ENCODE measurements around the gene ADCY6.

The ADCY6 gene

DNA sequence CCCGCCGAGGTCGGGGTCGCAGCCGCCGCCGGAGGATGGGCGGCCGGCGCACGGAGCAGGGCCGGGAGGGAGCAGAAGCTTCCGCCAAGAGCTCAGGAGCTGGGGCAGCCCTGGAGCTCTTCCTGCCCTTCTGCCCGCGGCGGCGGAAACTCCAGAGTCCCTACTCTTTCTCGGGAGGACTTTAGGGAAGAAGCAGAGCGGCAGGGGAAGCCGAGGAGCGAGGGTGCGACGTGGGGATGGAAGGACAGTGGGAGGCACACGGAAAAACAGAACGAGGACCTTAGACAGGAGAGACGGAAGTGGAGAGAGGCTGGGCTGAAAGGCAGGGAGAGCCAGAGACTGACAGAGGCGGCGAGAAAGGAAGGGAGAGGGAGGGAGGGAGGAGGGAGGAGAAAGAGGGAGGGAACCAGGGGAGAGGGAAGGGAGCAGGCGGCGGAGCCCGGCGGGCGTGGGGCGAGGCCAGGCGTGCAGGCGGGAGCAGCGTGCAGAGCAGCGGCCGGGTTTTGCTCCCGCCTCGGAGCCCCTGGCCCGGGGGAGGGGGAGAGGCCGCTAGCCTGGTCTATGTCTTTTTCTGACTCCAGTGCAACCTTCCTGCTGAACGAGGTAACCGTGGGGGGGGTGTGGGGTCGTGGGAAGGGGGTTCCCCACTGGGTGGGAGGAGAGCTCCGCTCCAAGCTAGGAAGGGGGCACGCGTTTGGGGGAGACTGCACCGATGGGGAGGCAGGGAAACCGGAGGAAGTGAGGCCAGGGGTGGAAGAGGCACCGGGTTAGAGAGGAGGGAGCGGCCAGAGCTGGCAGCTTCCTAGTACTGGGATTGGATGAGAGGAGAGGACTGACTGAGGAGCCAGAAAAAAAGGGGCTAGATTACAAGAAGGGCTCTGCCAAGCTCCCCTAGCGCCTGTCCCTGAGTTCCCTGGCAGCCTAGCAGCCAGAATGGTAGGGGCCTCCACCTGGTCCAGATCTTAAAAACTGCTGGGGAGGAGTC, 26.5 kb upstream of the ADCY6 start:
- no peak for DNase-seq (ENCODE audit: low read depth)

DNA sequence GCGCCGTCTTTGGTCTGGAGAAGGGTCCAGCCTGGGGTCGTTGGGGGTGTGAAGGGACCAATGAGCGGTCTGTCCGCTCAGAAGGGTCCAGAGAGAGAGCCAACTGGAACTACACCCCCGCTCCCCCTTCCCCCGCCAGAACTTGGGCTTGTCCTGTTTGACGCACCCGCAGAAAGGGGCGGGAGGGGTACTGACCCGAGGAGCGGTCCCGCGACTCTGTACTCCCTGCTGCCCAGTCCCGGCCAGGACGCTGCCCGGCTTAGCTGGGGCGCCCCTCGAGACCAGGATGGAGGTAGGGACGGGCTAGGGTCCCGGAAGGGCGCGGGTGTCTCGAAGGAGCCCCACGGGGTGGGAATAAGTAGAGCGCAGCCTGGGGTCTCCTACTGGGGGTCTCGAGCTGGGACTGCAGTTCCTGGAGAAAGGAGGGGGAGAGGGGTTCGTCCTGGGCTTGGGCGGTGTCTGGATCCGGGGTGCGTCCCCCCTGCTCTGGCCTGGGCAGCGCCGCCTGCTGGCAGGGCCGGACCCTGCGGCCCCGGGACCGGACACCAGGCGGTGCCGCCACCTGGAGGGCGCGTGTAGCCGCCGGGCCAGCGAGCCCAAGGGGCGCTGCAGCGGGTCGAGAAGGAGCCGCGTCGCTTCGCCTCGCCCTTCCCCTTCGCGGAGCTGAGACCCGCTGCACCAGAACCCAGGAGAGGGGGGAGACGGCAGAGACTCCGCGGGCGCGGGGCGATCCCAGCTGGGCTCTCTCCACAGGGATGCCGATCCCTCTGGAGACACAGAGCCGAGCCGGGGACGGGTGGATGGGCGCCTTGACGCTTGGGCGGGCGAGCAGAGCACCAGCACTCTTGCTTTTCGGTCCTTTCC, 25.6 kb upstream of the ADCY6 start:
- peak; percentile 44 for DNase-seq (ENCODE audit: low read depth)

DNA sequence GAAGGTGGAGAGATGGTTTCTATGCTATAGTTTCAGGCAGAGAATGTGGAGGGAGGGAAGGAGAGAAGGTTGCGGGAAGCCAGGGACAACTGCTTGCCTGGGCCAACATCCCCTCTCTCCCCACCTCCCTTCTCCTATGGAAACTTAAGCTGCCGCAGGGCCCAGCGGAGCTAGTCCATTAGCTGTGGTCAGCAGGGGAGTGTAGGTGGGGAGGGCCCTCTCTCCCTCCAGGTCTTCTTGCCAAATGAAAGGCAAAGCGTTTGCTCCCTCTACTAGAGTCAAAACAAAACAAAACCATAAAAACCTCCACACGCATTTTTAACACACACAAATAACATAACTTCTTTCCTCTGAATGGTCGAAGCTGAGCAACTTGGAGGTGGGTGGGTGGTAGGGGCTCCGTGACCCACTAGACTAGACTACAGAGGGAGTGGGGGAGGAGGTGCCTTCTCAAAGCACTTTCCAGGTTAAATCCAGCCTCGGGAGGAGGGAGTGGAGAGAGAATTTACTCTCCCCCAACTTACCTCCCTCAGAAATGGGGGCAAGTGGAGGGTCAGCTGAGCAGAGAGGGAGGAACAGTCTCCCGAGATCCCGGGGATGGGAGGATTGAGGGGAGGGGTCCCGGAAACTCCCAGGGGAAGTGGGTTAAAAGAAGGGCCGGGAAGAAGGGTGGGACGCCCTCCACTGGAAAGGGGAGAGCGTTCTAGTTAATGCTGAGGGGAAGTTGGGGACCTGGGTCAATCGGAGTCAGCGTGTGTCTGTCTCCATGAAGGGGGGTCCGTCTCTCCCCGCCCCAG, 24.8 kb upstream of the ADCY6 start:
- no peak for DNase-seq (ENCODE audit: low read depth)

DNA sequence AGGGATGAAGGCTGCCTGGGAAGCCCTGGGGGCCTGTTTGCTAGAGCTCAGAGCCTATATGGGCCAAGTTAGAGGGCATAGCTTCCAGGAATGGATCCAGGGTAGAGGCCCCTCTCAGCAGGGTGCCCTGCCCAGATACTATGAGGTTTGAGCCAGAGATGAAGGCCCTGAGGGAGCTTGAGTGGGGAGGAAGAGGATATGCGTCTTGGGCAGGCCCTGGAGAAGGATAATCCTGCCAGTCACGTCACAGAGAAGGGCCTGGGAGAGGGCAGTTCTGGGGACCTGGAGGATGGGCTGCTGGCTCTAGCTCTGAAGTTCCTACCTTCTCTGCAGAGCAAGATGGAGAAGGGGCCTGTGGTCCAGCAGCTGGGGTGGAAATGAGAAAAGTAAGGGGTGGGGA, 23.5 kb upstream of the ADCY6 start:
- no peak for DNase-seq (ENCODE audit: low read depth)

DNA sequence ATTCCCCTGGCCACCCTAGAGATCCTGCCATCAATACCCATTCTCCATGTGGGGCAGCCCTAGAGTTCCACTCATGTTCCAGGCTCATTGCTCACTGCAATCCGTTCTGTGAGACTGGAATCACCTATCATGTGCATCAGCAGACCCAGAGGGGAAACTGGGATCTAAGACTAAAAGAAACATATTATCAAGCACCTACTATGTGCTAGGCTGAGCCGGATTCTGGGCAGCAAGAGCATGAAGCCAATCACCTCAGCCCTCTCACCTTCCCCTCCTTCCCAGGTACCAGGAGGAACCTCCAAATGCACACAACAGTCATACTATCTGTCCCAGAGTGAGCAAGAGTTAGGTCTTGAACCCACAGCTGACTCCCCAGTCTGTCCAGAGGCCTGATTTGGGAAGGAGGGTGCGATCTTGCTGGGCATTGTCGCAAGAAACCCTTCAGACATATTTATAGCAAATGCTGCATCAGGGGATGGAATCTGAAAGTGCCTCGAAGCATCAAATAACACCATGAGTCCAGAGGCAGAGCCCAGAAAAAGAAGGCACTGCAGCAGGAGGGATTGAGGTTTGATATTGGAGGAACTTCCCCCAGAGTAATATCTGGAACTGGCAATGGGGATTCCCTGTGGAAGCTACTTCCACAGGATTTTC, 22.7 kb upstream of the ADCY6 start:
- no peak for DNase-seq (ENCODE audit: low read depth)

DNA sequence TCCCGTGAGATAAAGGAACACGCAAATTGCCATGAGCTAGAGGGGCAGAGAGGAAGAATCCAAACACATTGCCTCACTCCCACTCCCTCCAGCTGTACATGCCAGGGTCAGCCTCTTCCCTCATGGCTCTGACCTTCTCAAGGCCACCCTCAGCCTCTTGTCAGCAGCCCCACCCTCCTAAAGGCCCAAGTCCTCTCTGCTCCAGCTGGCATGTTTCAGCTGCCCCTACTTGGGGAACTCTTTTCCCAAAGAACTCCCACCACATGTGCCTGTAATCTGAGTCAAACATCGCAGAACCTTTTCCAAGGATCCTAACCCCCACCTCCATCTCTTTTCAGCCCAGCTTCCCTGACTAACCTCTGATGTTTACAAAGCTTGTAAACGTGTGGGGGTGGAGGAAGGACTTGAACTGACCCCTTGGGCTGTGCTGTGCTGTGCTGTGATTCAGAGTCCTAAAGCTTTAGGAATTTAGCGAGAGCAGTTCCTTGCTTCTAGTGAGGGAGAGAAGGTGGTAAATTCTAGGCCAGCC, 22.1 kb upstream of the ADCY6 start:
- DNase-seq (ENCODE audit: low read depth) = no peak

DNA sequence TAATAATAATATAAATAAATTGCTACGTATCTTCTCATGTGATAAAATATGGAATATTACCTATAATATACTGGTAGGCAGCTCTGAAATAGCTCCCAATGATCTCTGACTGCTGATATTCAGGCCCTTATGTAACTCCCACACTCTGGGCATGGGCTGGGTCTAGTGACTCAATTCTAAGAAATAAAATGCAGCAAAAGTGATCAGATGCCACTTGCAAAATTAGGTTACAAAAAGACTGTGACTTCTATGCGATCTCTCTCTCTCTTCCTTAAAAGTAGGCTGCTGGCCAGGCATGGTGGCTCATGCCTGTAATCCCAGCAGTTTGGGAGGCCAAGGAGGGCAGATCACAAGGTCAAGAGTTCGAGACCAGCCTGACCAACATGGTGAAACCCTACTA, 19.1 kb upstream of the ADCY6 start:
- DNase-seq (ENCODE audit: low read depth) = no peak

DNA sequence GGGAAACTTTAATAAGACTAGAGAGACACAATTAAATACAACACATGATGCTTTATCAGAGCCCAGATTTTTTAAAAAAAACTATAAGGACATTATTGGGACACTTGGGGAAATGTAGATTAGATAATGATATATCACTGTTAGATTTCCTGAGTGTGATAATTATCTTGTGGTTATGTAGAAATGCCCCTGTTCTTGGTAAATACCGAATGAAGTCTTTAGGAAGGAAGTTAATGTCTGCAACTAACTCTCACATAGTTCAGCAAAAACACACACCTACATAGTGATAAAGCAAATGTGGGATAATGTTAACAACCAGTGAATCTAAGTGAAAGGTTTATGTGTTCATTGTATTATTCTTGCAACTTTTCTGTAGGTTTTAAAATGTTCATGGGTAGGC, 14.8 kb upstream of the ADCY6 start:
- DNase-seq (ENCODE audit: low read depth) = no peak

DNA sequence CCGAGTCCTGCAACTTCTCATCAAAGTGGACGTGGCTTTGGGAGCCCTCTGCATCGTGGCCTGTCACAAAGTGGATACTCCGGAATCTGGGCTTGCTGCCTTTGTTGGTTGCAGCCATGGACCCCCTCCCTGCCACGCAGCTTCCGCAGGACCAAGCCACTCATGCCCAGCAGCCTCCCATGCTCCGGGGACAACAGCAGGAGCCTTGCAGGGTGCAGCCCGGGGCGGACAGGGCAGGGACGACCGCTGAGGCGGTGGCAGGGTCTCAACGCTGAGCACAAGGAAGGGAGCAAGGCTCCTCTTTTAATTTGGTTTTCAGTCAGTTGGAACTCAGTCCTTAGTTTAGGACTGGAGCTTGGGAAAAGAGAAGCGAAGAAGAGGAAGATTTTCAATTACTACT, 12.1 kb upstream of the ADCY6 start:
- no peak for DNase-seq (ENCODE audit: low read depth)

DNA sequence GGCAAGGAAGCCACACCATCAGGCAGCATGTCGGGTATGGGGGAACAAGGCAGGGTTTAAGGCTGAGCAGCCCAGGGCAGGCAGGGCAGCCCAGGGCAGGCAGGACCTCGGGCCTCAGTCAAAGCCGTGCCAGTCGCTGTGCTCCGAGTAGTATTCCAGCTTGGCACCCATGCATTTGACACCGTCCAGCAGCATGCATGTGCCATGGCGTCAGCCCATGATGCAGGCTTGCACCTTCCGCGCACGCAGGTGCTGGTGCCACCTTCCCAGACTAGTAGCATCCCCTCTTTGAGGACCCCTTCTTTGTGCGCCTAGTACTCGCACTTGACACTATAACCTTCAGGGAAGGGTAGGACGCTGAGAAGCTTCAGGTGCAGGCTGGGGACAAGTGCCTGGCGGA, 11.6 kb upstream of the ADCY6 start:
- no peak for DNase-seq (ENCODE audit: low read depth)

DNA sequence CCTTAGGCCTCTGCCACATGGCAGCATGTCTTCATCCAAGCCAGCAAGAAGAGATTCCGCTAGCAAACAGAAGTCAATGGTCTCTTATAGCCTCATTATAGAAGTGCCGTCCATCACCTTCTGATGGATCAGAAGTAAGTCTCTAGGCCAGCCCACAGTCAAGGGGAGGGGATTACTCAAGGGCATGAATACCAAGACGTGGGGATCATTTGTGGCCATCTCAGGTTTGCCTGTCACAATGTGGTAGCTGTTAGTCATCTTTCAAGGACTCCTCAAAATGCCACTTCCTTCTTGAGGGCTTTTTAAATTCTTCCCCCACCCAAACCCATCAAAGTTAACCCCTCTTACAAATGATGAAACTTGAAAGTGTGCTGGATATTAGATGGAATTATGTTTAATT, 8.1 kb upstream of the ADCY6 start:
- DNase-seq (ENCODE audit: low read depth) = no peak

DNA sequence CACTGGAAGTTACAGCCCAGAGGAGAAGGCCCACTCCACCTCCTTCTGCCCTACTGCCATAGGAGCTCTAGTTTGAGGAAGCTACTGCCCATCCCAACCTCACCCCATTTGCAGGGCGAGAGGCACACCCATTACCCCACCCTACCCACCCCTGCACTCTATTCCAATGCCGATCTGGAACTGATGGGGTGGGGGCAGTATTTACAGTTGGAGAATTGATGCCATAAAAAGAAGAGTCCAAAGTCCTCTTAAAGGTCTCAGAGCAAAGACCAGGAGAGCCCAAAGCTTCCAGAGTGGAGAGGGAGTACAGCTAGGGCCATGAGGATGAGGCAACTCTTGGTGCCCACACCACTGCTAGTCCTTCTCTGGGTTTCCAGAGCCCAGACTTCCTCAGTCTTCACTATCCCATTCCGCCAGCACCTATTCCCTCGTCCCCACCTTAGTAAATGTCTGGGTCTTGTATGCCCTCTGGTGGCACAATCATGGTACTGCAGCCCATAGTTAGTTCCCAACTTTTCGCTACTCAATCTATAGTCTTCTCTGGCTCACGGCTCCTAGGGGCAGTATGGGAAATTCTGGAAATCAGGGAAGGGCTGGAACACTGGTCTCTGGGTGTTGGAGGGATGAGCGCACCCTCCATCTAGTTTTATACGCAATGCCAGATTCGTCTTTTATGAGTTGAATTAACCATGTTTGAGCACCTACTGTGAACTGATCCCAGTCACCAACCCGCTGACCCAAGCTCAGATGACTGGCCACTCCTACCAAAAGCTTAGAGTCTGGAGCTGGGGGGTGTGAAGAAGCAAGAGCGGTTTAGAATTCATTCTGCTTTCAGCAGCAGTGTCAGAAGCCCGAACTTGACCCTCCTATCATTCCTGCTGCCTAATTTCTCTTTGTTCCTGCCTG, 6.9 kb upstream of the ADCY6 start:
- peak; percentile 32 for DNase-seq (ENCODE audit: low read depth)

DNA sequence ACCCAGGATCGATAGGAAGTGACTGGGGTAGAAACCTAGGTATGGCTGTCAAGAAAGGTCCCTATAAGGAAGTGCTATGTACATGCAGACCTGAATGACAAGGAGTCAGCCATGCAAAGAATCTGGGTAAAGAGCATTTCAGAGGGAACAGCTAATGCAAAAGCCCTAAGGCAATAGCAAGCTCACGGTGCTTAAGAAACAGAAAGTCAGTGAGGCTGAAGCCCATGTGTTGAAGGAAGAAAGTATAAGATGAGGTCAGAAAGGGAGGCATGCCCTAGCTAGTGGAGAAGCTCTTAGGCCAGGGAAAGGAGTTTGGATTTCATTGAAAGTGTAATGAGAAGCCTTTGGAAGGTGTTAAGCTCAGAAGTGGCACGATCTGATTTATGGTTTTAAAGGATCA, 6.0 kb upstream of the ADCY6 start:
- DNase-seq (ENCODE audit: low read depth) = no peak

DNA sequence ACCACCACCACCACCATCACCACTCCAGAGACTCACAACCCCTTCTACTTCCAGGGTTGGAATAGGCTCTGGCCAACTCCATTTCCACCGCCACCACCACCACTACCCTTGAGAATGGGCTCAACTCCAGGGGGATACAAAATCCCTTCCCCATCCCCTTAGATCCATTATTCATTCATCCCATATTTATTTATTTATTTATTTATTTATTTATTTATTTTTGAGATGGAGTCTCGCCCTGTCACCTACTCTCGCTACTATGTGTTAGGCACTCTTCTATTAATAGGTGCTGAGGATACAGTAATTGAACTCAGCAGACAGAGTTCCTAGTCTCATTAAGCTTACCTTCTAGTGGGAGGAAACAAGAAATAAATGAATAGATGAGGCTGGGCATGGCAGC, 4.8 kb upstream of the ADCY6 start:
- no peak for DNase-seq (ENCODE audit: low read depth)

DNA sequence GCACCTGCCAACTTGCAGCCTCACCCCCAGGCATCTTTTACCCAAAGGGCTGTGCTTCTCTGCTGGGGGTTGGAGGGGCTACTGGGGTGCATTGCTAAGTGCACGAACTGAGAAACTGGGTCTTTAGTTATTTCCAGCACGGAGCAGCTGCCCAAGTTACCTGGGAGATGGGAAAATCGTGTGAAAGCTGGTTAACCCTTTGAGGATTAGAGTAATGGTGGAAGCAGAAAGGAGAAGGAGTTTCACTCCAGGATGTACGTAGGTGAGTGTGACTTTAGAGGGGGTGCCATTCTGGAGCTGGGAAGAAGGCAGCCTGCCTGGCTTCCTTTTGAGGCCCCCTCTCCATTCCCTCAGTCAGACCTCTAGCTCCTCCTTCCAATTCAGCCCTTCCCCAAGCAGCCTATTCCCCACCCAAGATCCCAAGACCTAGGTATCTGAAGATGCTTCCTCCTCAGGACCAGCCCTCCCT, 1.0 kb upstream of the ADCY6 start:
- no peak for DNase-seq (ENCODE audit: low read depth)

DNA sequence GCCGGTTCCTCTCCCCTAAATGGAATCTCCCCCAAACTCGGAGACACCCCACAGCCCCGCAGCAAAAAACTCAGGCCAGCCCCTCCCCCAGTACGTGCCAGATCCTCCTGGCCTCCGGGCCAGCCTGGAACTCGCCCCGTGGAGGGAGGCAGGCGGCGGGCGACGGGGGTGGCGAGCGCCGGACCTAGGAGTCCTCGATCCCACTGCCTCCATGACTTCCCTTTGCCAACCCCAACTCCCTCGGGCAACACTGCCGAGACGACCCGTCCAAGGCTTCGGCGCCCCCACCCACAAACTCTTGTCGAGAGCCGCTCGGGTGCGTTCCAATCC, 400 bp downstream of the ADCY6 start:
- DNase-seq (ENCODE audit: low read depth) = no peak

DNA sequence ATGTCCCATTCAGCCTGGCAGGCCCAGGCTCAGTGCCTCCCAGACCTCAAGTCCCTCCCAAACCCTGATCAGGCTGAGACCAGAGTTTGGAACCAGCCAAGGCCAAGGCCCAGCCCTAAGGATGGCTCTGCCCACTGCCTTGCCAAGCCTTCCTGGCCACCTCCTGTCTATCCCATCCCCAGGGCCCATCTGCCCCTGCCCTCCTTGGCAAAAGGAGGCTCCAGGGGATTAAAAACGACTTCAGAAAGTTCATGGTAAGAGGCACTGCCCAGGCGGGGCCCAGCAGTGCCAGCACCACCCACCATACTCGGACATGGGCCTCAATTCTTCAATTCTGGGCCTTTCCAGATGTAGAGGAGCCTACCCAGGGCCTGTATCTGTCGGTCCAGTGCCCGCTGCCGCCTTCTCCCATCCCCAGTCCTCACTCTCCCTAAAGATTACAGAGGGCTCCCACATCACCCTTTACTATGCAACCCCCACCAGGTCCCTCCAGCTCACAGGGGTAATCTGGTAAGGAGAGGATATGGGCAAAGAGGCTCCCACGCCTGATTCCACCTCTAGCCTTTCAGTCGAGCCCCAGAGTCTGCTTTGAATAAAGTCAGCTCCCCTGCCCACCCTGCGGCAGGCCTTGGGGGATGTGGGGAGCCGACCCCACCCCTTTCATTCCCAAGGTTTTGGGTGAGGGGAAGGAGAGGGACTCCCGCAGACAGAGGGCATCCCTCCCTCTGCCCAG, 932 bp downstream of the ADCY6 start:
- DNase-seq (ENCODE audit: low read depth) = no peak

DNA sequence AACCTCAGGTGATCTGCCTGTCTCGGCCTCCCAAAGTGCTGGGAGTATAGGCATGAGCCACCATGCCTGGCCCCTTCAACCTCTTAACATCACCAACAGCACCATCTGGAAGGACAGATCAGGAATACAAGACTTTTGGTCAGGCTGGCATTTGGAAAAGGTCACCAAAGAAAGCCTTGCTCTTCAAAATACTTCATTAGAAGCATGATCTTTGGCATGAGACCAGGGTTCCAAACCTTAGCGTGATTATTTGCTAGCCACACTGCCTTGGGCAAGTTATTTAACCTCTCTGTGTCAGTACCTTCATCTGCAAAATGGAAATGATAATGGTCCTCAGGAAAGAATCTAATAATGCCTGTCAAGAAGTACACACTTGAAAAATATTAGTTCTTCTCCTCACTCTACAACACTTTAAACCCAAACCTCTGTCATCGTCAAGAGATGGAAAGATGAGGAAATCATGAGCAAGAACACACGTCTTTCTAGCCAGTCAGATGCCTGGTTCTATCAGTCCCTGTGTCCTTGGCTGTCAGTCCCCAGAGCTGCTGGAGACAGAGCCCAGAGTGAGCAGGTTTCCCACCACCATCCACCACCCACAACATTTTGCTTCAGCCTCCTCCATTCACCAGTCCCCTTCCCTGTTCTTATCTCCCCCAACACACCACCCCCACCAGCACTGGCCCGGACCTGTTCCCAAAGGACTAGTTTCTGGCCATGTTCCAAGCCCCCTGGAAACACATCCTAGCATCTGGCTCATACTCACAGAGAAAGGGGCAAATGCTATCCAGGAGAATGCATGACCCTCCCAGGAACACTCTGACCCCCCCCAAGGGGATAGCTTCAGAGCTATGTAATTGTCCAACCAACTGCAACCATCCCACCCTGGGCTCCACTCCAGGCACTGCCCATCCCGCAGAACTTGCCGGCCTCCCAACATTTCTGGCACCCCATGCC, 2.0 kb downstream of the ADCY6 start:
- no peak for DNase-seq (ENCODE audit: low read depth)

DNA sequence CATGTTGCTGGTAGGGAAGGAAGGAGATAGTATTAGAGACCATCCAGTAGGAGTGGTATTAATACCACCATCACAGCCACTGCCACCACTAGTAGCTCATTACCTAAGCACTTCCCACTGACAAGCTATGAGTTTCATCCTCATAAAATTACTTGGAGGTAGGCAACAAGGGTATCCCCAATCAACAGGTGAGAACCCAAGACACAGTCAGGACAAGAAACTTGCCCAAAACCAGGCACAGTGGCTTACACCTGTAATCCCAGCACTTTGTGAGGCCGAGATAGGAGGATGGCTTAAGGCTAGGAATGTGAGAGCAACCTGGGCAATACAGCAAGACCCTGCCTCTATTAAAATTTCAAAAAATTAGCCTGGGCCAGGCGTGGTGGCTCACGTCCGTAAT, 5.5 kb downstream of the ADCY6 start:
- DNase-seq (ENCODE audit: low read depth) = no peak
